KMS-11 (cell line): ENCODE measurements around the gene RIPK3.
"Not testable (repeated sequence)": the region's sequence is repeated elsewhere in the genome, so short reads cannot be mapped to it uniquely, and the experiment has no call there.

Experiments used
- H2AFZ ChIP-seq: fragments of 200-600 bp; sonication (generic); 2 replicates; pipeline ENCODE4 v1.6.1; 2016; ENCODE audit warnings: antibody characterized with exemption, mixed run types, low read depth
- H3K27ac ChIP-seq: fragments of 200-600 bp; sonication (generic); 2 replicates; pipeline ENCODE4 v1.6.1; 2016; ENCODE audit warnings: mild to moderate bottlenecking, mixed run types
- H3K27me3 ChIP-seq: fragments of 200-600 bp; sonication (generic); 2 replicates; pipeline ENCODE4 v1.6.1; 2017; ENCODE audit warnings: mild to moderate bottlenecking, low read depth, mixed run types, moderate library complexity; ENCODE audit not compliant: insufficient read depth
- H3K36me3 ChIP-seq: fragments of 200-600 bp; sonication (generic); 2 replicates; pipeline ENCODE4 v1.6.1; 2017; ENCODE audit warnings: mild to moderate bottlenecking, mixed run types; ENCODE audit not compliant: insufficient read depth
- H3K4me1 ChIP-seq: fragments of 200-600 bp; sonication (generic); 2 replicates; pipeline ENCODE4 v1.6.1; 2016; ENCODE audit warnings: mild to moderate bottlenecking, low read depth, mixed run types; ENCODE audit not compliant: poor library complexity, severe bottlenecking
- H3K4me2 ChIP-seq: fragments of 200-600 bp; sonication (generic); 2 replicates; pipeline ENCODE4 v1.7.0; 2016; ENCODE audit warnings: mild to moderate bottlenecking, mixed run types
- H3K4me3 ChIP-seq: fragments of 200-600 bp; sonication (generic); IDR thresholded peaks from 2 replicates; pipeline ENCODE4 v1.6.1; 2017; ENCODE audit warnings: low read depth, low read length, mixed read lengths; ENCODE audit not compliant: insufficient read depth
- H3K79me2 ChIP-seq: fragments of 200-600 bp; sonication (generic); 2 replicates; pipeline ENCODE4 v1.6.1; 2016; ENCODE audit warnings: low read depth, mixed run types; ENCODE audit not compliant: insufficient read depth
- H3K9ac ChIP-seq: fragments of 200-600 bp; sonication (generic); 2 replicates; pipeline ENCODE4 v1.6.1; 2016; ENCODE audit warnings: mild to moderate bottlenecking, mixed run types
- H4K20me1 ChIP-seq: fragments of 200-600 bp; sonication (generic); 2 replicates; pipeline ENCODE4 v1.6.1; 2016; ENCODE audit warnings: mild to moderate bottlenecking, mixed run types; ENCODE audit not compliant: insufficient read depth
- CTCF ChIP-seq: fragments of 200-600 bp; sonication (generic); conservative IDR thresholded peaks from 2 replicates; pipeline ENCODE4 v1.6.1; 2017; ENCODE audit warnings: low read depth, mild to moderate bottlenecking, antibody characterized with exemption, low read length, moderate library complexity, mixed read lengths

The RIPK3 gene

GRCh38 chr14:24329073-24329663 lies 10.6 kb downstream of the RIPK3 start:
- Histone ChIP-seq H3K79me2 (no peaks in the 10 kb centered on the region), H3K4me2 (no peak overlapping the region), H3K4me3 (no peak overlapping the region), H2AFZ (no peak overlapping the region), H3K27me3 (peaks cover 11% of the 10 kb centered on the region; the same call in 1 of the 2 replicates), H4K20me1 (no peaks in the 10 kb centered on the region), H3K9ac (no peak overlapping the region), H3K4me1 (peaks cover 12% of the 10 kb centered on the region), H3K36me3 (no peaks in the 10 kb centered on the region), H3K27ac (no peak overlapping the region)
- no peak for TF ChIP-seq CTCF

GRCh38 chr14:24327914-24328313 lies 11.9 kb downstream of the RIPK3 start:
- not testable (repeated sequence) for H3K4me2 ChIP-seq, H3K79me2 ChIP-seq, H3K4me3 ChIP-seq, H3K9ac ChIP-seq, H4K20me1 ChIP-seq, H2AFZ ChIP-seq, H3K27me3 ChIP-seq, H3K27ac ChIP-seq, H3K36me3 ChIP-seq, H3K4me1 ChIP-seq
- TF ChIP-seq CTCF = 0 out of 2 replicates have a peak, but pooled peaks have one; percentile 33

GRCh38 chr14:24327303-24327702 lies 12.5 kb downstream of the RIPK3 start:
- Histone ChIP-seq H3K4me2 (no peak overlapping the region), H4K20me1 (no peaks in the 10 kb centered on the region), H3K4me3 (no peak overlapping the region), H3K4me1 (peaks cover under 1% of the 10 kb centered on the region), H3K9ac (no peak overlapping the region), H3K36me3 (no peaks in the 10 kb centered on the region), H3K79me2 (no peaks in the 10 kb centered on the region), H2AFZ (no peak overlapping the region), H3K27me3 (no peaks in the 10 kb centered on the region), H3K27ac (no peak overlapping the region)
- TF ChIP-seq CTCF = no peak

- no peaks in the 10 kb centered on the region for H3K27me3 ChIP-seq
- TF ChIP-seq CTCF = no peak
- no peak overlapping the region for H3K27ac ChIP-seq
- H3K9ac ChIP-seq = no peak overlapping the region
- peaks cover 10% of the 10 kb centered on the region for H3K4me1 ChIP-seq
- no peaks in the 10 kb centered on the region for H4K20me1 ChIP-seq
- H3K36me3 ChIP-seq = no peaks in the 10 kb centered on the region
- H3K4me3 ChIP-seq = no peak overlapping the region
- H2AFZ ChIP-seq = no peak overlapping the region
- H3K4me2 ChIP-seq = no peak overlapping the region
- no peaks in the 10 kb centered on the region for H3K79me2 ChIP-seq
Observed at GRCh38 chr14:24325963-24326362, 13.8 kb downstream of the RIPK3 start.
